HepG2 (cell line): ENCODE measurements around the gene TTLL4. TPM values are rescaled to one million over a fixed set of nuclear protein-coding genes. Genes with fewer than 3 reads are reported as not detected.
A peak's percentile ranks its signal among the peaks of the same experiment; 100 is the strongest.

Experiments
- ARNT2 ChIP-seq: sonication (generic); formaldehyde crosslinking; IDR thresholded peaks from 2 replicates; pipeline ENCODE4 v1.8.0; 2022; ENCODE audit warnings: mild to moderate bottlenecking, low read depth, missing genetic modification reagents, moderate library complexity
- ASH2L ChIP-seq: fragments of 300-600, 200-600 bp; sonication (generic); IDR thresholded peaks from 2 replicates; pipeline ENCODE4 v1.7.0; 2017; ENCODE audit warnings: low read depth, mild to moderate bottlenecking, moderate library complexity, mixed read lengths, low read length; ENCODE audit not compliant: insufficient read length
- ATF5 ChIP-seq: sonication (generic); formaldehyde crosslinking; IDR thresholded peaks from 2 replicates; pipeline ENCODE4 v1.4.0; 2020; ENCODE audit warnings: mild to moderate bottlenecking, low read depth, missing genetic modification reagents
- CHCHD3 ChIP-seq: sonication (generic); formaldehyde crosslinking; IDR thresholded peaks from 2 replicates; pipeline ENCODE4 v1.8.0; 2022; ENCODE audit warnings: mild to moderate bottlenecking, missing genetic modification reagents, moderate library complexity
- CHD4 ChIP-seq: fragments of 200-600 bp; sonication (generic); IDR thresholded peaks from 2 replicates; pipeline ENCODE4 v1.7.0; 2017; ENCODE audit warnings: mild to moderate bottlenecking, low read length, borderline replicate concordance
- HNF1A ChIP-seq, 2 experiments: sonication (generic) in 1 of 2; formaldehyde crosslinking in 1 of 2; IDR thresholded peaks; 2 replicates each; pipeline versions ENCODE4 v1.4.0 to v1.6.1; 2016 to 2020; ENCODE audit warnings: borderline replicate concordance in 1 of 2, low read depth in 1 of 2, mild to moderate bottlenecking in 1 of 2, missing genetic modification reagents in 1 of 2
- HNRNPH1 ChIP-seq: fragments of 200-400 bp; formaldehyde crosslinking; optimal IDR thresholded peaks from 2 replicates; pipeline ENCODE3; 2017; ENCODE audit warnings: mild to moderate bottlenecking, low read depth, low read length
- IRF2 ChIP-seq: IDR thresholded peaks from 2 replicates; pipeline ENCODE4 v1.6.1; 2018; ENCODE audit warnings: missing genetic modification reagents, missing compliant biosample characterization
- MED13 ChIP-seq: sonication (generic); formaldehyde crosslinking; IDR thresholded peaks from 2 replicates; pipeline ENCODE4 v1.5.0; 2020; ENCODE audit warnings: missing genetic modification reagents
- MTA3 ChIP-seq: sonication (generic); formaldehyde crosslinking; IDR thresholded peaks from 2 replicates; pipeline ENCODE4 v1.4.0; 2020; ENCODE audit warnings: missing genetic modification reagents
- NFIC ChIP-seq: IDR thresholded peaks from 2 replicates; pipeline ENCODE4 v1.6.1; 2012; ENCODE audit warnings: mild to moderate bottlenecking, low read length, inconsistent platforms
- REXO4 ChIP-seq: sonication (generic); formaldehyde crosslinking; IDR thresholded peaks from 2 replicates; pipeline ENCODE4 v1.8.0; 2022; ENCODE audit warnings: missing genetic modification reagents, mild to moderate bottlenecking, borderline replicate concordance
- TEAD3 ChIP-seq: optimal IDR thresholded peaks from 2 replicates; pipeline ENCODE3; 2016; ENCODE audit warnings: borderline replicate concordance
- XRCC5 ChIP-seq: fragments of 200-400 bp; formaldehyde crosslinking; optimal IDR thresholded peaks from 2 replicates; pipeline ENCODE3; 2017; ENCODE audit warnings: mild to moderate bottlenecking, low read length
- ZBTB2 ChIP-seq: sonication (generic); formaldehyde crosslinking; IDR thresholded peaks from 2 replicates; pipeline ENCODE4 v1.8.0; 2022; ENCODE audit warnings: low read depth, missing genetic modification reagents
- ZNF10 ChIP-seq: sonication (generic); formaldehyde crosslinking; IDR thresholded peaks from 2 replicates; pipeline ENCODE4 v1.4.0; 2020; ENCODE audit warnings: mild to moderate bottlenecking, low read depth, missing genetic modification reagents, borderline replicate concordance
- ZNF12 ChIP-seq: sonication (generic); formaldehyde crosslinking; IDR thresholded peaks from 2 replicates; pipeline ENCODE4 v1.5.0; 2020; ENCODE audit warnings: missing genetic modification reagents
- ZNF207 ChIP-seq: fragments of 450-650 bp; IDR thresholded peaks from 2 replicates; pipeline ENCODE4 v1.6.1; 2016; ENCODE audit warnings: antibody characterized with exemption, borderline replicate concordance
- ZNF253 ChIP-seq: sonication (generic); formaldehyde crosslinking; IDR thresholded peaks from 2 replicates; pipeline ENCODE4 v1.8.0; 2022; ENCODE audit warnings: mild to moderate bottlenecking, missing genetic modification reagents, borderline replicate concordance
- ZNF674 ChIP-seq: sonication (generic); formaldehyde crosslinking; IDR thresholded peaks from 2 replicates; pipeline ENCODE4 v1.5.0; 2020; ENCODE audit warnings: low read depth, mild to moderate bottlenecking, missing genetic modification reagents
- ZNF687 ChIP-seq: sonication (generic); formaldehyde crosslinking; IDR thresholded peaks from 2 replicates; pipeline ENCODE4 v1.5.1; 2020; ENCODE audit warnings: mild to moderate bottlenecking, missing genetic modification reagents, moderate library complexity
- polyA plus RNA-seq, 8 experiments: library from polyadenylated mRNA; depleted of rRNA in 3 of 8; stranded (reverse) in 7 of 8; unstranded in 1 of 8; fragments of >200 nt; fragmentation: Illumina TruSeq in 4 of 8; extraction: Trizol in 4 of 8; gene quantifications; 2 replicates each; pipeline versions ENCODE4 v1.2.1 to v1.2.3, GENCODE V29; 2011 to 2016; ENCODE audit warnings: low read depth in 4 of 8, missing spikeins in 1 of 8, mixed read lengths in 1 of 8; ENCODE audit not compliant: insufficient read depth in 1 of 8
- total RNA-seq, 5 experiments: library from RNA; depleted of rRNA; stranded (reverse); fragments of >200 nt; fragmentation: Illumina TruSeq; extraction: Trizol; gene quantifications; 2 replicates each; pipeline ENCODE4 v1.2.3, GENCODE V29; 2016; ENCODE audit warnings: low read depth in 1 of 5

Gene TTLL4
- total and polyA plus RNA-seq, 2 of the 13 experiments (the other 11 are each of a cell fraction or from before 2014, with no cell fraction given) = 77.5 to 84.6 TPM

GRCh38 chr2:218783688-218784087 is 73.1 kb downstream of the TTLL4 start (continued):
- TF ChIP-seq HNF1A (IDR thresholded peaks at IDR 0.05; ENCODE audit: low read depth) (no peak), HNF1A (CRISPR knock-in tag; IDR thresholded peaks at IDR 0.05; ENCODE audit: borderline replicate concordance) (no peak), ZNF253 (CRISPR knock-in tag) (0 out of 2 replicates have a peak, but pooled peaks have one; percentile 56), ARNT2 (CRISPR knock-in tag) (no peak), ASH2L (no peak), IRF2 (CRISPR knock-in tag) (no peak), ZNF10 (CRISPR knock-in tag) (no peak), REXO4 (CRISPR knock-in tag) (no peak), ZNF687 (CRISPR knock-in tag) (peak; percentile 74), ZNF12 (CRISPR knock-in tag) (no peak), CHD4 (no peak), ATF5 (CRISPR knock-in tag) (no peak), TEAD3 (peak; percentile 28), XRCC5 (peak; percentile 30), MTA3 (CRISPR knock-in tag) (no peak), ZNF674 (CRISPR knock-in tag) (no peak), NFIC (no peak), MED13 (CRISPR knock-in tag) (no peak), HNRNPH1 (no peak), ZNF207 (no peak), ZBTB2 (CRISPR knock-in tag) (no peak), CHCHD3 (CRISPR knock-in tag) (no peak)
